ENCODE measurements around the gene JARID2. TPM values are rescaled to one million over a fixed set of nuclear protein-coding genes. Genes with fewer than 3 reads are reported as not detected.

Gene JARID2
- total and polyA plus RNA-seq, 9 of the 15 experiments (the other 6 are each of a cell fraction or from before 2014, with no cell fraction given) = 5.0 to 29.0 (median 15.6) TPM

- TF ChIP-seq HNRNPLL (IDR thresholded peaks at IDR 0.05; ENCODE audit: low read depth, low read length, poor library complexity, severe bottlenecking) (peak; percentile 22), PCBP1 (IDR thresholded peaks at IDR 0.05; ENCODE audit: low read depth, low read length, poor library complexity, severe bottlenecking) (no peak), ZNF444 (CRISPR knock-in tag; IDR thresholded peaks at IDR 0.05) (peak; percentile 100), PRPF4 (IDR thresholded peaks at IDR 0.05; ENCODE audit: insufficient read depth, low read depth, low read length, poor library complexity, severe bottlenecking) (peak; percentile 52), E2F6 (IDR thresholded peaks at IDR 0.05; ENCODE audit: borderline replicate concordance in 1 of 2, extremely low read depth in 1 of 2, insufficient read depth in 1 of 2, insufficient read length in 1 of 2, low read depth in 1 of 2, low read length in 1 of 2, poor library complexity in 1 of 2, severe bottlenecking in 1 of 2) (peak in 1 of 2 experiments; percentile 66), TEAD1 (CRISPR knock-in tag; IDR thresholded peaks at IDR 0.05) (peak; percentile 55 to 75; a peak in 1 of 4 replicates), SIN3B (IDR thresholded peaks at IDR 0.05; ENCODE audit: low read depth) (peak; percentile 55; the same call in 1 of the 2 replicates), RBFOX2 (IDR thresholded peaks at IDR 0.05; ENCODE audit: low read depth, low read length) (peak; percentile 84), SUPT5H (IDR thresholded peaks at IDR 0.05) (peak; percentile 88), MNT (conservative IDR thresholded peaks at IDR 0.05) (peak; percentile 97), PKNOX1 (IDR thresholded peaks at IDR 0.05) (peak; percentile 99), LEF1 (IDR thresholded peaks at IDR 0.05) (peak; percentile 51), MYNN (IDR thresholded peaks at IDR 0.05) (0 out of 2 replicates have a peak, but pooled peaks have one; percentile 59), MYNN (CRISPR knock-in tag; IDR thresholded peaks at IDR 0.05) (no peak), ZNF134 (CRISPR knock-in tag; conservative IDR thresholded peaks at IDR 0.05) (no peak), HMGXB4 (CRISPR knock-in tag; IDR thresholded peaks at IDR 0.05) (no peak), TOE1 (IDR thresholded peaks at IDR 0.05; ENCODE audit: borderline replicate concordance) (peak; percentile 96), TOE1 (CRISPR knock-in tag; IDR thresholded peaks at IDR 0.05; ENCODE audit: borderline replicate concordance, low read depth) (no peak)
Observed at GRCh38 chr6:15245361-15246216, at the start of gene JARID2 (continued).

Data from K562 (cell line).